Measurements from ENCODE around the gene GPC5.

DNA sequence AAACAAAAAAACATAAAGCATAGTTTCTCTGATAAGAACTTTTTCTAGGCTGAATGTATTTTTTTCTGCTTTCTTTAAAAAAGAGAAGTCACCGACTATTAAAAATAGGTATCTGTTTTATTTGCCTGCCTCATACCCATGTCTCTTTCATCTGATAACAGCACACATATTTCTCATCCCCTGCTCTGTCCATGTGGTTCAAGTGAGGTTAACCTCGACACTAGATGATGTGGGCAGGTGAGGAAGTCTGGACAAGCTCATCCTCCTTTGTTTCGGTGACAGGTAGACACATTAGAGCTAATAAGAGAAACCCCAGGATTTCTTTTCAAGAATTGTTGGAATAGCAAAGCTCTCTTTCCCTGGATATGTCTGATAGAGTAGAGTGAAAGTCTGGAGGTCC is 222.7 kb downstream of the GPC5 start:
- TF ChIP-seq, protein P1, sequence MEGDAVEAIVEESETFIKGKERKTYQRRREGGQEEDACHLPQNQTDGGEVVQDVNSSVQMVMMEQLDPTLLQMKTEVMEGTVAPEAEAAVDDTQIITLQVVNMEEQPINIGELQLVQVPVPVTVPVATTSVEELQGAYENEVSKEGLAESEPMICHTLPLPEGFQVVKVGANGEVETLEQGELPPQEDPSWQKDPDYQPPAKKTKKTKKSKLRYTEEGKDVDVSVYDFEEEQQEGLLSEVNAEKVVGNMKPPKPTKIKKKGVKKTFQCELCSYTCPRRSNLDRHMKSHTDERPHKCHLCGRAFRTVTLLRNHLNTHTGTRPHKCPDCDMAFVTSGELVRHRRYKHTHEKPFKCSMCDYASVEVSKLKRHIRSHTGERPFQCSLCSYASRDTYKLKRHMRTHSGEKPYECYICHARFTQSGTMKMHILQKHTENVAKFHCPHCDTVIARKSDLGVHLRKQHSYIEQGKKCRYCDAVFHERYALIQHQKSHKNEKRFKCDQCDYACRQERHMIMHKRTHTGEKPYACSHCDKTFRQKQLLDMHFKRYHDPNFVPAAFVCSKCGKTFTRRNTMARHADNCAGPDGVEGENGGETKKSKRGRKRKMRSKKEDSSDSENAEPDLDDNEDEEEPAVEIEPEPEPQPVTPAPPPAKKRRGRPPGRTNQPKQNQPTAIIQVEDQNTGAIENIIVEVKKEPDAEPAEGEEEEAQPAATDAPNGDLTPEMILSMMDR (IDR thresholded peaks at IDR 0.05): no peak
- TF ChIP-seq POLR2A (IDR thresholded peaks at IDR 0.05): no peak
